ENCODE results near the gene NDC80. TPM values are rescaled to one million over a fixed set of nuclear protein-coding genes. Genes with fewer than 3 reads are reported as not detected.

The NDC80 gene
- total RNA-seq, 1 donor from 2014 or later = 5.2 TPM

- Histone ChIP-seq H3K36me3 (ENCODE audit: control insufficient read depth, insufficient read depth, low read length) (peaks cover 2% of the 10 kb centered on the region), H3K4me3 (ENCODE audit: low read depth, low read length) (no peak overlapping the region), H3K27me3 (ENCODE audit: control insufficient read depth, insufficient read depth, low read length) (no peaks in the 10 kb centered on the region)
- TF ChIP-seq CTCF (IDR thresholded peaks at IDR 0.05; ENCODE audit: insufficient read depth, low read length, poor library complexity, severe bottlenecking) = no peak
- DNase-seq (ENCODE audit: low read depth) = no peak
These were observed 39.2 kb downstream of the NDC80 start for GRCh38 chr18:2610549-2610948.

- Histone ChIP-seq H3K36me3 (ENCODE audit: control insufficient read depth, insufficient read depth, low read length) (peaks cover 2% of the 10 kb centered on the region), H3K4me3 (ENCODE audit: low read depth, low read length) (no peak overlapping the region)
- no peak for TF ChIP-seq CTCF (IDR thresholded peaks at IDR 0.05; ENCODE audit: insufficient read depth, low read length, poor library complexity, severe bottlenecking)
These were observed 41.6 kb downstream of the NDC80 start for GRCh38 chr18:2612996-2613395.

GRCh38 chr18:2617401-2617998 lies 46.1 kb downstream of the NDC80 start:
- no peak for TF ChIP-seq CTCF (IDR thresholded peaks at IDR 0.05; ENCODE audit: insufficient read depth, low read length, poor library complexity, severe bottlenecking)
- DNase-seq (ENCODE audit: low read depth) = no peak
- no peak overlapping the region for H3K4me3 ChIP-seq (ENCODE audit: low read depth, low read length)
- peaks cover 2% of the 10 kb centered on the region for H3K36me3 ChIP-seq (ENCODE audit: control insufficient read depth, insufficient read depth, low read length)
- H3K27me3 ChIP-seq (ENCODE audit: control insufficient read depth, insufficient read depth, low read length) = no peaks in the 10 kb centered on the region

More at GRCh38 chr18:2612996-2613395, 41.6 kb downstream of the NDC80 start:
- no peaks in the 10 kb centered on the region for H3K27me3 ChIP-seq (ENCODE audit: control insufficient read depth, insufficient read depth, low read length)
- DNase-seq (ENCODE audit: low read depth) = no peak

GRCh38 chr18:2618009-2618408 lies 46.7 kb downstream of the NDC80 start:
- no peaks in the 10 kb centered on the region for H3K27me3 ChIP-seq (ENCODE audit: control insufficient read depth, insufficient read depth, low read length)
- H3K4me3 ChIP-seq (ENCODE audit: low read depth, low read length) = no peak overlapping the region
- H3K36me3 ChIP-seq (ENCODE audit: control insufficient read depth, insufficient read depth, low read length) = peaks cover 2% of the 10 kb centered on the region
- no peak for DNase-seq (ENCODE audit: low read depth)
- TF ChIP-seq CTCF (IDR thresholded peaks at IDR 0.05; ENCODE audit: insufficient read depth, low read length, poor library complexity, severe bottlenecking) = no peak

GRCh38 chr18:2625217-2625616 lies 53.9 kb downstream of the NDC80 start:
- Histone ChIP-seq H3K4me3 (ENCODE audit: low read depth, low read length) (no peak overlapping the region), H3K36me3 (ENCODE audit: control insufficient read depth, insufficient read depth, low read length) (no peaks in the 10 kb centered on the region), H3K27me3 (ENCODE audit: control insufficient read depth, insufficient read depth, low read length) (no peaks in the 10 kb centered on the region)
- no peak for TF ChIP-seq CTCF (IDR thresholded peaks at IDR 0.05; ENCODE audit: insufficient read depth, low read length, poor library complexity, severe bottlenecking)
- DNase-seq (ENCODE audit: low read depth) = no peak

- Histone ChIP-seq H3K27me3 (ENCODE audit: control insufficient read depth, insufficient read depth, low read length) (no peaks in the 10 kb centered on the region), H3K36me3 (ENCODE audit: control insufficient read depth, insufficient read depth, low read length) (no peaks in the 10 kb centered on the region), H3K4me3 (ENCODE audit: low read depth, low read length) (no peak overlapping the region)
- no peak for TF ChIP-seq CTCF (IDR thresholded peaks at IDR 0.05; ENCODE audit: insufficient read depth, low read length, poor library complexity, severe bottlenecking)
- peak; percentile 31 for DNase-seq (ENCODE audit: low read depth)
These were observed 56.5 kb downstream of the NDC80 start for GRCh38 chr18:2627821-2628276.
